DND-41 (cell line): Measurements from ENCODE around the gene GZMM.

Source experiments
- CTCF ChIP-seq: IDR thresholded peaks from 2 replicates; pipeline ENCODE4 v1.5.1; 2012; ENCODE audit warnings: borderline replicate concordance, low read length, moderate library complexity, mild to moderate bottlenecking; ENCODE audit not compliant: poor library complexity, severe bottlenecking; ENCODE audit errors: extremely low read depth
- EZH2 ChIP-seq: IDR thresholded peaks from 3 replicates; pipeline ENCODE4 v1.6.1; 2012; ENCODE audit warnings: borderline replicate concordance, low read depth, mild to moderate bottlenecking, moderate library complexity, low read length, inconsistent platforms; ENCODE audit not compliant: severe bottlenecking

DNA sequence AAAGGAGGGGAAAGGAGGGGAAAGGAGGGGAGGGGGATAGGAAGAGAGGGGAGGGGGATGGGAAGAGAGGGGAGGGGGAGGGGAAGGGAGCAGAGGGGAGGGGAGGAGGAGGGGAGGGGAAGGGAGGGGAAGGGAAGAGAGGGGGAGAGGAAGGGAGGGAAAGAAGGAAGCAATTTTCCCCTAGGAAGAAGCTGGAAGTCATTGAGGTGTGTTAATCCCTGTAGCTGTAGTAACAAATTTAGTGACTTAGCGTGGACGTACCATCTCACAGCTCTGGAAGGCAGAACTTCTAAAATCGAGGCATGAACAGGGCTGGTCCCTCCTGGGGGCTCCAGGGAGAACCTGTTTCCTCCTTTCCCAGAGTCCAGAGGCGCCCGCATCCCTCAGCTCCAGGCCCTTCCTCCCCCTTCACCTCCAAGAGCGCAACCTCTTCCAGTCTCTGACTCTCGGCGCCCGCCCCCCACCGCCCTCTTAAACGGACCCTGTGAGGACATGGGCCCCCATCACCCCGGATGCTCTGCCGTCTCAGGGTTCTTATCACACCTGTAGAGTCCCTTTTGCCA lies 17.9 kb upstream of the GZMM start:
- TF ChIP-seq CTCF: no peak
- TF ChIP-seq EZH2: no peak
